GM06990 (cell line): Measurements from ENCODE around the gene SLC13A3.

ENCODE experiments used
- DNase-seq: peaks from one replicate; pipeline ENCODE4 v3.0.0-alpha.2; 2011; ENCODE audit not compliant: insufficient read length; ENCODE audit errors: extremely low read depth
- H3K27me3 ChIP-seq: replicated peaks from 2 replicates; pipeline ENCODE4 v1.6.0; 2011; ENCODE audit warnings: low read length; ENCODE audit not compliant: control insufficient read depth, insufficient read depth
- H3K36me3 ChIP-seq: 2 replicates; pipeline ENCODE4 v1.5.1; 2011; ENCODE audit warnings: low read length; ENCODE audit not compliant: control insufficient read depth, insufficient read depth
- H3K4me3 ChIP-seq: replicated peaks from 2 replicates; pipeline ENCODE4 v1.5.1; 2011; ENCODE audit warnings: low read depth, mild to moderate bottlenecking, control low read depth, low read length
- CTCF ChIP-seq: IDR thresholded peaks from 2 replicates; pipeline ENCODE4 v1.5.1; 2011; ENCODE audit warnings: low read length, control low read depth, mild to moderate bottlenecking, inconsistent platforms; ENCODE audit not compliant: insufficient read depth, poor library complexity, severe bottlenecking

Gene SLC13A3

GRCh38 chr20:46642969-46643343, 8.3 kb downstream of the SLC13A3 start:
- DNase-seq = no peak
- no peaks in the 10 kb centered on the region; the same call in none of the 2 replicates for H3K27me3 ChIP-seq
- TF ChIP-seq CTCF = no peak
- no peaks in the 10 kb centered on the region for H3K36me3 ChIP-seq
- H3K4me3 ChIP-seq = no peak overlapping the region

- no peak for DNase-seq
- Histone ChIP-seq H3K4me3 (no peak overlapping the region), H3K36me3 (no peaks in the 10 kb centered on the region), H3K27me3 (no peaks in the 10 kb centered on the region; the same call in none of the 2 replicates)
- TF ChIP-seq CTCF = no peak
These were observed 8.8 kb downstream of the SLC13A3 start for GRCh38 chr20:46642265-46642968.

GRCh38 chr20:46641424-46641823, 9.8 kb downstream of the SLC13A3 start:
- no peak for DNase-seq
- Histone ChIP-seq H3K27me3 (no peaks in the 10 kb centered on the region; the same call in 1 of the 2 replicates), H3K4me3 (no peak overlapping the region), H3K36me3 (no peaks in the 10 kb centered on the region)
- no peak for TF ChIP-seq CTCF

GRCh38 chr20:46640536-46641311, 10.5 kb downstream of the SLC13A3 start:
- H3K4me3 ChIP-seq = no peak overlapping the region
- TF ChIP-seq CTCF = no peak
- no peaks in the 10 kb centered on the region; the same call in 1 of the 2 replicates for H3K27me3 ChIP-seq
- H3K36me3 ChIP-seq = no peaks in the 10 kb centered on the region
- no peak for DNase-seq

GRCh38 chr20:46640044-46640443, 11.2 kb downstream of the SLC13A3 start:
- no peaks in the 10 kb centered on the region for H3K36me3 ChIP-seq
- no peak for TF ChIP-seq CTCF
- no peak overlapping the region for H3K4me3 ChIP-seq
- DNase-seq = no peak
- no peaks in the 10 kb centered on the region; the same call in 1 of the 2 replicates for H3K27me3 ChIP-seq
